NB4 (cell line): ENCODE data around the gene AK9.

Experiments used
- POLR2A ChIP-seq: IDR thresholded peaks from 2 replicates; pipeline ENCODE4 v1.6.1; 2011; ENCODE audit warnings: mild to moderate bottlenecking; ENCODE audit not compliant: insufficient read length; ENCODE audit errors: extremely low read depth
- TF ChIP-seq, protein P1 (sequence below): IDR thresholded peaks from one replicate; pipeline ENCODE4 v1.5.1; 2012; ENCODE audit warnings: low read depth, low read length

DNA sequence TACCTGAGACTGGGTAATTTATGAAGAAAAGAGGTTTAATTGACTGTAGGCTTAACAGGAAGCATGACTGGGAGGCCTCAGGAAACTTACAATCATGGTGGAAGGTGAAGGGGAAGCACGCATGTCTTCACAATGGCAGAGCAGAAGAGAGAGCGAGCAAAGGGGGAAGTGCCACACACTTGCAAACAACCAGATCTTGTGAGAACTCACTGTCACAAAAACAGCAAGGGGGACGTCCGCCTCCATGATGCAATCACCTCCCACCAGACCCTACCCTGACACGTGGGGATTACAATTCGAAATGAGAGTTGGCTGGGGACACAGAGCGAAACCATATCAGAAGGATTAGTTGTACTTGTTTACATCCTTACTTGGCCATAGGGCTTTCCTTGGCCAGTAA is 49.8 kb upstream of the AK9 start:
- TF ChIP-seq, protein P1, sequence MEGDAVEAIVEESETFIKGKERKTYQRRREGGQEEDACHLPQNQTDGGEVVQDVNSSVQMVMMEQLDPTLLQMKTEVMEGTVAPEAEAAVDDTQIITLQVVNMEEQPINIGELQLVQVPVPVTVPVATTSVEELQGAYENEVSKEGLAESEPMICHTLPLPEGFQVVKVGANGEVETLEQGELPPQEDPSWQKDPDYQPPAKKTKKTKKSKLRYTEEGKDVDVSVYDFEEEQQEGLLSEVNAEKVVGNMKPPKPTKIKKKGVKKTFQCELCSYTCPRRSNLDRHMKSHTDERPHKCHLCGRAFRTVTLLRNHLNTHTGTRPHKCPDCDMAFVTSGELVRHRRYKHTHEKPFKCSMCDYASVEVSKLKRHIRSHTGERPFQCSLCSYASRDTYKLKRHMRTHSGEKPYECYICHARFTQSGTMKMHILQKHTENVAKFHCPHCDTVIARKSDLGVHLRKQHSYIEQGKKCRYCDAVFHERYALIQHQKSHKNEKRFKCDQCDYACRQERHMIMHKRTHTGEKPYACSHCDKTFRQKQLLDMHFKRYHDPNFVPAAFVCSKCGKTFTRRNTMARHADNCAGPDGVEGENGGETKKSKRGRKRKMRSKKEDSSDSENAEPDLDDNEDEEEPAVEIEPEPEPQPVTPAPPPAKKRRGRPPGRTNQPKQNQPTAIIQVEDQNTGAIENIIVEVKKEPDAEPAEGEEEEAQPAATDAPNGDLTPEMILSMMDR, result no peak
- TF ChIP-seq POLR2A, result no peak
